ENCODE results near the gene HCK. TPM values are rescaled to one million over a fixed set of nuclear protein-coding genes. Genes with fewer than 3 reads are reported as not detected.
A peak's percentile ranks its signal among the peaks of the same experiment; 100 is the strongest.
"Not testable (repeated sequence)": the region's sequence is repeated elsewhere in the genome, so short reads cannot be mapped to it uniquely, and the experiment has no call there.

HCK gene
- total RNA-seq, 1 donor from 2014 or later = not detected

DNA sequence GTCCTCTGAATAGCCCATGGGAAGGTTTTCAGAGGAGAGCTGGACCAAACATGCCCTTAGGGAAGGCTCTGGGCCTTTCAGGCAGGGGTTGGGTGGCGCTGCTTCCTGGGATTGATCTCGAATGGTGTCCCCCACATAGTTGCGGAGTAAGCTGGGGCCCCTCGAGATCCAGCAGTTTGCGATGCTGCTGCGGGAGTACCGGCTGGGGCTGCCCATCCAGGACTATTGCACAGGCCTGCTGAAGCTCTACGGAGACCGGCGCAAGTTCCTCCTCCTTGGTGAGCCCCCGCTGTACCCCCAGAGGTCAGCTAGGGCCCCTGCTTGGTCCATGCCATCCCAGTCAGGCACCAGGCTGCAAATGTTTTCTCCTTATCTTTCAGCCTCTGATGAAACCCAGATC, 22.5 kb upstream of the HCK start:
- H3K27ac Mint-ChIP-seq = no peak overlapping the region
- H3K4me1 Mint-ChIP-seq (ENCODE audit: low read depth) = no peaks in the 10 kb centered on the region
- peaks cover 58% of the 10 kb centered on the region for H3K27me3 Mint-ChIP-seq
- DNase-seq (ENCODE audit: low spot score, unreplicated experiment) = no peak
- H3K4me3 Mint-ChIP-seq (ENCODE audit: low read depth) = no peak overlapping the region
- H3K9me3 Mint-ChIP-seq (ENCODE audit: low read depth) = no peaks in the 10 kb centered on the region
- TF ChIP-seq, protein P1, sequence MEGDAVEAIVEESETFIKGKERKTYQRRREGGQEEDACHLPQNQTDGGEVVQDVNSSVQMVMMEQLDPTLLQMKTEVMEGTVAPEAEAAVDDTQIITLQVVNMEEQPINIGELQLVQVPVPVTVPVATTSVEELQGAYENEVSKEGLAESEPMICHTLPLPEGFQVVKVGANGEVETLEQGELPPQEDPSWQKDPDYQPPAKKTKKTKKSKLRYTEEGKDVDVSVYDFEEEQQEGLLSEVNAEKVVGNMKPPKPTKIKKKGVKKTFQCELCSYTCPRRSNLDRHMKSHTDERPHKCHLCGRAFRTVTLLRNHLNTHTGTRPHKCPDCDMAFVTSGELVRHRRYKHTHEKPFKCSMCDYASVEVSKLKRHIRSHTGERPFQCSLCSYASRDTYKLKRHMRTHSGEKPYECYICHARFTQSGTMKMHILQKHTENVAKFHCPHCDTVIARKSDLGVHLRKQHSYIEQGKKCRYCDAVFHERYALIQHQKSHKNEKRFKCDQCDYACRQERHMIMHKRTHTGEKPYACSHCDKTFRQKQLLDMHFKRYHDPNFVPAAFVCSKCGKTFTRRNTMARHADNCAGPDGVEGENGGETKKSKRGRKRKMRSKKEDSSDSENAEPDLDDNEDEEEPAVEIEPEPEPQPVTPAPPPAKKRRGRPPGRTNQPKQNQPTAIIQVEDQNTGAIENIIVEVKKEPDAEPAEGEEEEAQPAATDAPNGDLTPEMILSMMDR (IDR thresholded peaks at IDR 0.05; ENCODE audit: unreplicated experiment) = no peak
- H3K36me3 Mint-ChIP-seq (ENCODE audit: insufficient read depth) = no peaks in the 10 kb centered on the region

GRCh38 chr20:32031007-32031958, 20.8 kb upstream of the HCK start:
- Mint-ChIP-seq H3K9me3 (ENCODE audit: low read depth) (no peaks in the 10 kb centered on the region), H3K36me3 (ENCODE audit: insufficient read depth) (no peaks in the 10 kb centered on the region), H3K4me3 (ENCODE audit: low read depth) (peak overlapping the region; percentile 17), H3K27me3 (peaks cover 74% of the 10 kb centered on the region), H3K27ac (no peak overlapping the region), H3K4me1 (ENCODE audit: low read depth) (no peaks in the 10 kb centered on the region)
- TF ChIP-seq, protein P1 (IDR thresholded peaks at IDR 0.05; ENCODE audit: unreplicated experiment) = peak; percentile 99
- peak; percentile 85 for DNase-seq (ENCODE audit: low spot score, unreplicated experiment)

DNA sequence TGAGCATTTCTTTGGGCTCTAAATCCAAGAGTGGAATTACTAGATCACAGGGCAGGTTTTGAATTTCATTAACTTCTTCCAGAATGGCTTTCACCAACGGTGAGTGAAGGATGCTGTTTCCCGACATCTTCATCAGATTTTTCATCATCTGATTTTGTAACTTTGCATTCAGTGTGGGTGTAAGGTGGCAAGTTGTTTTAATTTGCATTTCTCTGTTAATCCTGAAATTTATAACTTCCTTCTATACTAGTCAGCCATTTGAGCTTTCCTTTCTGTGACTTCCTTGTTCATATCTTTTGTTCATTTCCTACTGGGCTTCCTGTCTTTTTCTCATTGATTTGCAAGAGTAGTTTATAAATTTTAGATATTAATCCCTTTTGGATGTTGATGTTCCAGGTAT, 18.7 kb upstream of the HCK start:
- peaks cover 85% of the 10 kb centered on the region for H3K27me3 Mint-ChIP-seq
- TF ChIP-seq, protein P1 (IDR thresholded peaks at IDR 0.05; ENCODE audit: unreplicated experiment) = no peak
- H3K4me1 Mint-ChIP-seq (ENCODE audit: low read depth) = no peaks in the 10 kb centered on the region
- no peak for DNase-seq (ENCODE audit: low spot score, unreplicated experiment)
- H3K27ac Mint-ChIP-seq = no peak overlapping the region
- H3K36me3 Mint-ChIP-seq (ENCODE audit: insufficient read depth) = no peaks in the 10 kb centered on the region
- no peak overlapping the region for H3K4me3 Mint-ChIP-seq (ENCODE audit: low read depth)
- no peaks in the 10 kb centered on the region for H3K9me3 Mint-ChIP-seq (ENCODE audit: low read depth)

GRCh38 chr20:32033721-32034120, 18.3 kb upstream of the HCK start:
- H3K27me3 Mint-ChIP-seq = peaks cover 82% of the 10 kb centered on the region
- H3K27ac Mint-ChIP-seq; H3K4me3 Mint-ChIP-seq (ENCODE audit: low read depth): not testable (repeated sequence)

GRCh38 chr20:32034581-32035425, 17.2 kb upstream of the HCK start:
- TF ChIP-seq, protein P1 (IDR thresholded peaks at IDR 0.05; ENCODE audit: unreplicated experiment) = no peak
- Mint-ChIP-seq H3K27ac (peak overlapping the region; percentile 85), H3K9me3 (ENCODE audit: low read depth) (no peaks in the 10 kb centered on the region), H3K4me3 (ENCODE audit: low read depth) (no peak overlapping the region), H3K27me3 (peaks cover 73% of the 10 kb centered on the region), H3K4me1 (ENCODE audit: low read depth) (no peaks in the 10 kb centered on the region), H3K36me3 (ENCODE audit: insufficient read depth) (no peaks in the 10 kb centered on the region)
- no peak for DNase-seq (ENCODE audit: low spot score, unreplicated experiment)

More at GRCh38 chr20:32033721-32034120, 18.3 kb upstream of the HCK start:
- DNase-seq (ENCODE audit: low spot score, unreplicated experiment); H3K9me3 Mint-ChIP-seq (ENCODE audit: low read depth); H3K4me1 Mint-ChIP-seq (ENCODE audit: low read depth); H3K36me3 Mint-ChIP-seq (ENCODE audit: insufficient read depth): not testable (repeated sequence)
